Measurements from ENCODE around the gene SAMD11. TPM values are rescaled to one million over a fixed set of nuclear protein-coding genes. Genes with fewer than 3 reads are reported as not detected.

SAMD11 gene
- total and polyA plus RNA-seq, 2 of the 13 experiments (the other 11 are each of a cell fraction or from before 2014, with no cell fraction given): 0.11 TPM; not detected in 1

DNA sequence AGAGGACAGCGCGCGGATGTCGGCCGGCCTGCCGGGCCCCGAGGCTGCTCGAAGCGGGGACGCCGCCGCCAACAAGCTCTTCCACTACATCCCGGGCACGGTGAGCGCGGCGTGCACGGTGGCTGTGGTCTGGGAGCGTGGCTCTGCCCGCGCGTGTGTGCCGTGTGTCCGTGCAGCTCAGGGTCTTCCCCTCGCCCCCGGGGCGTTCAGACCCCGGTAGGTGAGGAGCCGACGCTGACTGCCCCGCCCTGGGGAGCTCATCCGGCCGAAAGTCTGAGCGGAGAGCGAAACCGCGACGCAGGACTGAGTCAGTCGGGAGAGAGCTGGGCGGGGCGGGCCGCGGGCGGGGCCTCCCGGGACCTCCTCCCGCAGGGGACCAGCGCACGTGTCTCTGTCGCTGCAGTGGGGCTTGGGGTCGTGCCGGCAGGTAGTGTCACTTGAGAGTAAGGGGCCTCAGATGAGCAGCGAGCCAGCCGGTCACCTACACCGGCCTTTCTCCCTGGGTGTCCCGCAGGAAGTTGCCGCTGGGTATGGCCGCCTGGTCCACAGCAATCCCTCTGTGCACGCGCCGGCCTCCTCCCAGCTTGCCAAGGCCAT is 43.1 kb downstream of the SAMD11 start (continued):
- TF ChIP-seq KLF15 (CRISPR knock-in tag; IDR thresholded peaks at IDR 0.05; ENCODE audit: borderline replicate concordance): no peak
- TF ChIP-seq, protein P1, sequence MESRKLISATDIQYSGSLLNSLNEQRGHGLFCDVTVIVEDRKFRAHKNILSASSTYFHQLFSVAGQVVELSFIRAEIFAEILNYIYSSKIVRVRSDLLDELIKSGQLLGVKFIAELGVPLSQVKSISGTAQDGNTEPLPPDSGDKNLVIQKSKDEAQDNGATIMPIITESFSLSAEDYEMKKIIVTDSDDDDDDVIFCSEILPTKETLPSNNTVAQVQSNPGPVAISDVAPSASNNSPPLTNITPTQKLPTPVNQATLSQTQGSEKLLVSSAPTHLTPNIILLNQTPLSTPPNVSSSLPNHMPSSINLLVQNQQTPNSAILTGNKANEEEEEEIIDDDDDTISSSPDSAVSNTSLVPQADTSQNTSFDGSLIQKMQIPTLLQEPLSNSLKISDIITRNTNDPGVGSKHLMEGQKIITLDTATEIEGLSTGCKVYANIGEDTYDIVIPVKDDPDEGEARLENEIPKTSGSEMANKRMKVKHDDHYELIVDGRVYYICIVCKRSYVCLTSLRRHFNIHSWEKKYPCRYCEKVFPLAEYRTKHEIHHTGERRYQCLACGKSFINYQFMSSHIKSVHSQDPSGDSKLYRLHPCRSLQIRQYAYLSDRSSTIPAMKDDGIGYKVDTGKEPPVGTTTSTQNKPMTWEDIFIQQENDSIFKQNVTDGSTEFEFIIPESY (CRISPR knock-in tag; IDR thresholded peaks at IDR 0.05): no peak
- TF ChIP-seq, protein P2, sequence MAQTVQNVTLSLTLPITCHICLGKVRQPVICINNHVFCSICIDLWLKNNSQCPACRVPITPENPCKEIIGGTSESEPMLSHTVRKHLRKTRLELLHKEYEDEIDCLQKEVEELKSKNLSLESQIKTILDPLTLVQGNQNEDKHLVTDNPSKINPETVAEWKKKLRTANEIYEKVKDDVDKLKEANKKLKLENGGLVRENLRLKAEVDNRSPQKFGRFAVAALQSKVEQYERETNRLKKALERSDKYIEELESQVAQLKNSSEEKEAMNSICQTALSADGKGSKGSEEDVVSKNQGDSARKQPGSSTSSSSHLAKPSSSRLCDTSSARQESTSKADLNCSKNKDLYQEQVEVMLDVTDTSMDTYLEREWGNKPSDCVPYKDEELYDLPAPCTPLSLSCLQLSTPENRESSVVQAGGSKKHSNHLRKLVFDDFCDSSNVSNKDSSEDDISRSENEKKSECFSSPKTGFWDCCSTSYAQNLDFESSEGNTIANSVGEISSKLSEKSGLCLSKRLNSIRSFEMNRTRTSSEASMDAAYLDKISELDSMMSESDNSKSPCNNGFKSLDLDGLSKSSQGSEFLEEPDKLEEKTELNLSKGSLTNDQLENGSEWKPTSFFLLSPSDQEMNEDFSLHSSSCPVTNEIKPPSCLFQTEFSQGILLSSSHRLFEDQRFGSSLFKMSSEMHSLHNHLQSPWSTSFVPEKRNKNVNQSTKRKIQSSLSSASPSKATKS (CRISPR knock-in tag; IDR thresholded peaks at IDR 0.05): no peak
- TF ChIP-seq MTA3 (CRISPR knock-in tag; IDR thresholded peaks at IDR 0.05): no peak
- no peak for TF ChIP-seq ZNF552 (CRISPR knock-in tag; IDR thresholded peaks at IDR 0.05; ENCODE audit: borderline replicate concordance)
- peak; percentile 77 for TF ChIP-seq ZFX (CRISPR knock-in tag; IDR thresholded peaks at IDR 0.05; ENCODE audit: low read depth)
- TF ChIP-seq, protein P3, sequence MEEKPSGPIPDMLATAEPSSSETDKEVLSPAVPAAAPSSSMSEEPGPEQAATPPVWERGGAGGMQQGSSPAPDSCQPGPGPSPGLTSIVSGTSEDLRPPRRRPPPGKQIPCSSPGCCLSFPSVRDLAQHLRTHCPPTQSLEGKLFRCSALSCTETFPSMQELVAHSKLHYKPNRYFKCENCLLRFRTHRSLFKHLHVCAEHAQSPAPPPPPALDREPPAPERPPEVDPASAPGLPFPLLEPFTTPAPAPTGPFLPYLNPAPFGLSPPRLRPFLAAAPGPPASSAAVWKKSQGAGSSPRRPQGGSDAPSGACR (CRISPR knock-in tag; IDR thresholded peaks at IDR 0.05): no peak
- no peak for TF ChIP-seq MBNL3 (CRISPR knock-in tag; conservative IDR thresholded peaks at IDR 0.05)
- TF ChIP-seq HNRNPH1 (optimal IDR thresholded peaks at IDR 0.05; ENCODE audit: low read depth, low read length): no peak
- no peak for TF ChIP-seq U2AF1 (optimal IDR thresholded peaks at IDR 0.05; ENCODE audit: low read depth, low read length)
- no peak for TF ChIP-seq STAG1 (CRISPR knock-in tag; IDR thresholded peaks at IDR 0.05)
- no peak for TF ChIP-seq REXO4 (CRISPR knock-in tag; IDR thresholded peaks at IDR 0.05; ENCODE audit: borderline replicate concordance)
- TF ChIP-seq ZNF629 (CRISPR knock-in tag; conservative IDR thresholded peaks at IDR 0.05): no peak
- TF ChIP-seq ZNF235 (CRISPR knock-in tag; IDR thresholded peaks at IDR 0.05; ENCODE audit: borderline replicate concordance): no peak; the same call in 1 of the 2 replicates
- no peak for TF ChIP-seq MTF2 (CRISPR knock-in tag; IDR thresholded peaks at IDR 0.05; ENCODE audit: borderline replicate concordance)
- TF ChIP-seq, protein P4, sequence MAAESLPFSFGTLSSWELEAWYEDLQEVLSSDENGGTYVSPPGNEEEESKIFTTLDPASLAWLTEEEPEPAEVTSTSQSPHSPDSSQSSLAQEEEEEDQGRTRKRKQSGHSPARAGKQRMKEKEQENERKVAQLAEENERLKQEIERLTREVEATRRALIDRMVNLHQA (CRISPR knock-in tag; IDR thresholded peaks at IDR 0.05): no peak
- TF ChIP-seq, protein P5, sequence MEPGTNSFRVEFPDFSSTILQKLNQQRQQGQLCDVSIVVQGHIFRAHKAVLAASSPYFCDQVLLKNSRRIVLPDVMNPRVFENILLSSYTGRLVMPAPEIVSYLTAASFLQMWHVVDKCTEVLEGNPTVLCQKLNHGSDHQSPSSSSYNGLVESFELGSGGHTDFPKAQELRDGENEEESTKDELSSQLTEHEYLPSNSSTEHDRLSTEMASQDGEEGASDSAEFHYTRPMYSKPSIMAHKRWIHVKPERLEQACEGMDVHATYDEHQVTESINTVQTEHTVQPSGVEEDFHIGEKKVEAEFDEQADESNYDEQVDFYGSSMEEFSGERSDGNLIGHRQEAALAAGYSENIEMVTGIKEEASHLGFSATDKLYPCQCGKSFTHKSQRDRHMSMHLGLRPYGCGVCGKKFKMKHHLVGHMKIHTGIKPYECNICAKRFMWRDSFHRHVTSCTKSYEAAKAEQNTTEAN (CRISPR knock-in tag; conservative IDR thresholded peaks at IDR 0.05): 0 out of 2 replicates have a peak, but pooled peaks have one; percentile 41
- TF ChIP-seq ZNF331 (CRISPR knock-in tag; IDR thresholded peaks at IDR 0.05): no peak; the same call in 1 of the 2 replicates
- no peak for TF ChIP-seq ZFP36L1 (CRISPR knock-in tag; IDR thresholded peaks at IDR 0.05)
- TF ChIP-seq JUN (CRISPR knock-in tag; IDR thresholded peaks at IDR 0.05): no peak
- TF ChIP-seq ZNF83 (CRISPR knock-in tag; IDR thresholded peaks at IDR 0.05; ENCODE audit: borderline replicate concordance): no peak
- TF ChIP-seq ZFY (CRISPR knock-in tag; IDR thresholded peaks at IDR 0.05): no peak; the same call in 1 of the 2 replicates
- TF ChIP-seq, protein P6, sequence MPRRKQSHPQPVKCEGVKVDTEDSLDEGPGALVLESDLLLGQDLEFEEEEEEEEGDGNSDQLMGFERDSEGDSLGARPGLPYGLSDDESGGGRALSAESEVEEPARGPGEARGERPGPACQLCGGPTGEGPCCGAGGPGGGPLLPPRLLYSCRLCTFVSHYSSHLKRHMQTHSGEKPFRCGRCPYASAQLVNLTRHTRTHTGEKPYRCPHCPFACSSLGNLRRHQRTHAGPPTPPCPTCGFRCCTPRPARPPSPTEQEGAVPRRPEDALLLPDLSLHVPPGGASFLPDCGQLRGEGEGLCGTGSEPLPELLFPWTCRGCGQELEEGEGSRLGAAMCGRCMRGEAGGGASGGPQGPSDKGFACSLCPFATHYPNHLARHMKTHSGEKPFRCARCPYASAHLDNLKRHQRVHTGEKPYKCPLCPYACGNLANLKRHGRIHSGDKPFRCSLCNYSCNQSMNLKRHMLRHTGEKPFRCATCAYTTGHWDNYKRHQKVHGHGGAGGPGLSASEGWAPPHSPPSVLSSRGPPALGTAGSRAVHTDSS (CRISPR knock-in tag; conservative IDR thresholded peaks at IDR 0.05): no peak

All from HepG2 (cell line).